Loucy (cell line): ENCODE data around the gene ALPK3.

ENCODE experiments used
- EZH2phosphoT487 ChIP-seq: fragments of 200-600 bp; IDR thresholded peaks from 2 replicates; pipeline ENCODE4 v1.6.1; 2018; ENCODE audit warnings: antibody characterized with exemption, mild to moderate bottlenecking, moderate library complexity, borderline replicate concordance
- TF ChIP-seq, protein P1 (sequence below): fragments of 200-600 bp; sonication (generic); conservative IDR thresholded peaks from 2 replicates; pipeline ENCODE4 v1.5.1; 2014; ENCODE audit warnings: mild to moderate bottlenecking, antibody characterized with exemption, low read length

DNA sequence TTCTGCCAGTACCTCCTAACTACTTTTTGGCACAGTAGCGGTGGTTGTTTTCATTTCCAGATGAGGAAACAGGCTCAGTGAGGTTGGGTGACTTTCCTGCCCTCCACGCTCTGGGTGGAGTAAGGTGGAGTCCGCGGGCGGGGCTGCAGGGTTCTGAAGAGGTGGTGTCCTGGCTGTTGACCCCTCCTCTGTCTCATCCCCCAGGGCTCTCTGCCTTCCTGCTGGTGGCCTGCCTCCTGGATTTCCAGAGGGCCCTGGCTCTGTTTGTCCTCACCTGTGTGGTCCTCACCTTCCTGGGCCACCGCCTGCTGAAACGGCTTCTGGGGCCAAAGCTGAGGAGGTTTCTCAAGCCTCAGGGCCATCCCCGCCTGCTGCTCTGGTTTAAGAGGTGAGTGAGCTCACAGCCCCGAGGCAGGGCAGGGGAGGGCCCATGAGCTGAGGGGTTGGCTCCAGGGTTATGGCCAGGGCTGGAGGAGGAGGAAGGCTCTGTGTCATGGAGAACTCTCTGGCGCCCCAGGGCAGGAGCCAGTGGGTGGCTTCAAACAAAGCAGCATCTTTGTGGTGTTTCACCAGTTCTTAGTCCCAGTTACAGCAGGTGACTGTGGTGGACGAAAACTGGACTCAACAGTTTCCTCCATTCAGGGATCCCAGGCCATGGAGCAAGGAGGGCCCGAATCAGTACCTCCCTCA lies 77.7 kb downstream of the ALPK3 start:
- TF ChIP-seq, protein P1, sequence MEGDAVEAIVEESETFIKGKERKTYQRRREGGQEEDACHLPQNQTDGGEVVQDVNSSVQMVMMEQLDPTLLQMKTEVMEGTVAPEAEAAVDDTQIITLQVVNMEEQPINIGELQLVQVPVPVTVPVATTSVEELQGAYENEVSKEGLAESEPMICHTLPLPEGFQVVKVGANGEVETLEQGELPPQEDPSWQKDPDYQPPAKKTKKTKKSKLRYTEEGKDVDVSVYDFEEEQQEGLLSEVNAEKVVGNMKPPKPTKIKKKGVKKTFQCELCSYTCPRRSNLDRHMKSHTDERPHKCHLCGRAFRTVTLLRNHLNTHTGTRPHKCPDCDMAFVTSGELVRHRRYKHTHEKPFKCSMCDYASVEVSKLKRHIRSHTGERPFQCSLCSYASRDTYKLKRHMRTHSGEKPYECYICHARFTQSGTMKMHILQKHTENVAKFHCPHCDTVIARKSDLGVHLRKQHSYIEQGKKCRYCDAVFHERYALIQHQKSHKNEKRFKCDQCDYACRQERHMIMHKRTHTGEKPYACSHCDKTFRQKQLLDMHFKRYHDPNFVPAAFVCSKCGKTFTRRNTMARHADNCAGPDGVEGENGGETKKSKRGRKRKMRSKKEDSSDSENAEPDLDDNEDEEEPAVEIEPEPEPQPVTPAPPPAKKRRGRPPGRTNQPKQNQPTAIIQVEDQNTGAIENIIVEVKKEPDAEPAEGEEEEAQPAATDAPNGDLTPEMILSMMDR = no peak
- no peak for TF ChIP-seq EZH2phosphoT487
